GM23248 (cell line): Measurements from ENCODE around the gene RCAN1. TPM values are rescaled to one million over a fixed set of nuclear protein-coding genes. Genes with fewer than 3 reads are reported as not detected.

Experiments used
- DNase-seq: peaks from one replicate; pipeline ENCODE4 v3.0.0-alpha.2; 2015
- H2AFZ ChIP-seq: fragments of 200-600 bp; sonication (generic); 2 replicates; pipeline ENCODE4 v1.6.1; 2016; ENCODE audit warnings: antibody characterized with exemption
- H3F3A ChIP-seq: fragments of 200-600 bp; sonication (generic); 2 replicates; pipeline ENCODE4 v1.6.1; 2016; ENCODE audit warnings: mild to moderate bottlenecking, antibody characterized with exemption, mixed run types; ENCODE audit not compliant: insufficient read depth
- H3K27ac ChIP-seq: fragments of 200-600 bp; sonication (generic); 2 replicates; pipeline ENCODE4 v1.5.1; 2016; ENCODE audit warnings: mild to moderate bottlenecking
- H3K27me3 ChIP-seq: fragments of 200-600 bp; sonication (generic); replicated peaks from 2 replicates; pipeline ENCODE4 v1.6.1; 2016; ENCODE audit warnings: mild to moderate bottlenecking; ENCODE audit not compliant: insufficient read depth
- H3K36me3 ChIP-seq: fragments of 200-600 bp; sonication (generic); 2 replicates; pipeline ENCODE4 v1.6.1; 2016; ENCODE audit warnings: low read depth, mild to moderate bottlenecking
- H3K4me1 ChIP-seq: fragments of 200-600 bp; sonication (generic); 2 replicates; pipeline ENCODE4 v1.6.1; 2016; ENCODE audit warnings: mild to moderate bottlenecking; ENCODE audit not compliant: insufficient read depth
- H3K4me2 ChIP-seq: fragments of 200-600 bp; sonication (generic); one replicate; pipeline ENCODE4 v1.6.1; 2016; ENCODE audit warnings: mild to moderate bottlenecking; ENCODE audit not compliant: unreplicated experiment
- H3K4me3 ChIP-seq: fragments of 200-600 bp; sonication (generic); 2 replicates; pipeline ENCODE4 v1.5.1; 2016; ENCODE audit warnings: mild to moderate bottlenecking
- H3K79me2 ChIP-seq: fragments of 200-600 bp; sonication (generic); 2 replicates; pipeline ENCODE4 v1.6.1; 2016; ENCODE audit warnings: mild to moderate bottlenecking; ENCODE audit not compliant: insufficient read depth
- H3K9ac ChIP-seq: fragments of 200-600 bp; sonication (generic); 2 replicates; pipeline ENCODE4 v1.6.1; 2016; ENCODE audit warnings: mild to moderate bottlenecking
- H3K9me2 ChIP-seq: fragments of 200-600 bp; sonication (generic); 2 replicates; pipeline ENCODE4 v1.6.1; 2016; ENCODE audit warnings: mixed run types, mild to moderate bottlenecking, moderate library complexity; ENCODE audit not compliant: insufficient read depth
- H3K9me3 ChIP-seq: fragments of 200-600 bp; sonication (generic); one replicate; pipeline ENCODE4 v1.6.1; 2017; ENCODE audit warnings: low read depth
- H4K20me1 ChIP-seq: fragments of 200-600 bp; sonication (generic); 2 replicates; pipeline ENCODE4 v1.6.0; 2016; ENCODE audit not compliant: insufficient read depth
- EZH2 ChIP-seq: fragments of 200-600 bp; sonication (generic); IDR thresholded peaks from 2 replicates; pipeline ENCODE4 v1.6.1; 2018; ENCODE audit warnings: antibody characterized with exemption, mild to moderate bottlenecking; ENCODE audit not compliant: insufficient read depth, poor library complexity, severe bottlenecking
- EZH2phosphoT487 ChIP-seq: fragments of 200-600 bp; sonication (generic); IDR thresholded peaks from 2 replicates; pipeline ENCODE4 v1.6.1; 2018; ENCODE audit warnings: antibody characterized with exemption, moderate library complexity, mild to moderate bottlenecking, low read depth; ENCODE audit not compliant: insufficient read depth
- WGBS, 2 experiments: methylation state at CpG; one replicate each; pipeline ENCODE4 v1.1.6; 2015 to 2017; ENCODE audit warnings: low lambda C conversion rate in 2 of 2, low coverage in 1 of 2; ENCODE audit errors: missing lambda C conversion rate in 2 of 2; 5-methylcytosine and 5-hydroxymethylcytosine counted together
- in situ Hi-C: fragments of 300-500 bp; cut with MboI; formaldehyde crosslinking; loops from 2 replicates; pipeline ENCODE4 v1.15.0; 2020
- polyA plus RNA-seq: library from polyadenylated mRNA; unstranded; fragments of >200 nt; fragmentation: Nextera tagmentation; extraction: Ambion mirVana; gene quantifications from 2 replicates; pipeline ENCODE4 v1.2.1, GENCODE V29; 2016
- total RNA-seq: library from RNA; depleted of rRNA; stranded (reverse); fragments of >200 nt; shearing (Covaris generic); gene quantifications from 2 replicates; pipeline ENCODE4 v1.2.3, GENCODE V29; 2014

The RCAN1 gene
- total and polyA plus RNA-seq, 2 experiments from 2014 or later, result 65.9 to 76.3 TPM

DNA sequence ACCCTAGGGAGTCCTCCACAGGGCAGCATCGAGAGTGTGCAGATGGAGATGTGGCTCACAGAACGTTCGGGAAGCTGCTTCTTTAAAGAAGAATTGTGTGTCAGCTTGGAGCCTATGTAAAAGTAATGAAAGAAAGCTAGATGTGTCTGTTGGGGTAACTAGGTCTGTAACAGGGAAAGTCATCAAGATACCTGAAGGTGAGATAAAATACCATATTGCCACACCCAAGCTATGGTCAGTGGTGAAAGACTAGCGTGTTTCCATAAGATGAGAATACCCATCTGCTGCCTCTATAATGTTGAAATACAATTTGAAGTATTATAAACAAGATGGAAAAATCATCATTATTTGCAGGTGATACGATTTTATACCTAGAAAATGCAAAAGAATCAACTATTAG, 17.5 kb downstream of the RCAN1 start:
- Histone ChIP-seq H3K79me2 (no peaks in the 10 kb centered on the region), H3K9ac (no peak overlapping the region), H3K4me2 (no peak overlapping the region), H3K9me2 (no peaks in the 10 kb centered on the region), H3K27me3 (no peaks in the 10 kb centered on the region), H3K36me3 (no peaks in the 10 kb centered on the region), H4K20me1 (no peaks in the 10 kb centered on the region), H3K27ac (no peak overlapping the region), H3K4me1 (peaks cover 5% of the 10 kb centered on the region; the same call in 1 of the 2 replicates), H3K4me3 (no peak overlapping the region), H3F3A (peaks cover 12% of the 10 kb centered on the region; the same call in 1 of the 2 replicates), H2AFZ (no peak overlapping the region), H3K9me3 (no peaks in the 10 kb centered on the region)
- WGBS, 2 experiments, result 87 to 91% methylated on average over 5 of the region's 5 CpGs
- DNase-seq, result no peak
- in situ Hi-C loops, result no loop called here
- no peak for TF ChIP-seq EZH2

DNA sequence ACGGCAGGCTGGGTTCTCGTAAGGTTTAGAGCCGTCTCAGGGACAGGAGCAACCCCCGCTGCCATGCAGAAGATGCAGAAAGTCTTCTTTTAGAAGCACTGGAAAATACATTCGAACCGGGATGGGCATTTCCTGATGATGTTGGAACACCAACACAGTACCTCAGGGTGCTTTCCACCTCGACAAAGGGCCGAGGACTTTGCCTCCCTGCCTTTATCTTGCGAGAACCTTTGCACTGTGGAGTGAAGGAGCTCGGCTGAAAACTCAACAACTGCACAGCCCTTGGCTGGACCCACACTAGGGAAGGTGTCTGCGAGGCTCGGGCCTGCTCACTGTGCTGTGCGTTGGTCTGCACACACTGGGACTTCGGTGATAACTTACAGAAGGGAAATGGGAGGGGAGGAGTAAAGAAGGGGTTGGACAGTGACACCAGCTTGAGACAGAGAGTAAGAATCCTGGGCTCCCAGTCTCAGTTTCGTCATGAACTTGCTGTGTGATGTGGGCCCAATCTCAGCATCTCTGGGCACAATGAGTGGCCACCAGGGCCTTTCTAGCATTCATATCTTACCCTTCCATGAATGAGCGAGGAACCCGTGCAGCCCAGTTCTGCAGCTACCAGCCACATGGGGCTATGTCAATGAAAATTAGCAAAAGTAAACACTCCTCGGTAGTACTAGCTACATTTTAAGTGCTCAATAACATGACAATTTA, 18.2 kb downstream of the RCAN1 start:
- H3K79me2 ChIP-seq, result no peaks in the 10 kb centered on the region
- 96% methylated on average over 18 of the region's 18 CpGs for WGBS, 2 experiments
- H3K4me2 ChIP-seq, result no peak overlapping the region

DNA sequence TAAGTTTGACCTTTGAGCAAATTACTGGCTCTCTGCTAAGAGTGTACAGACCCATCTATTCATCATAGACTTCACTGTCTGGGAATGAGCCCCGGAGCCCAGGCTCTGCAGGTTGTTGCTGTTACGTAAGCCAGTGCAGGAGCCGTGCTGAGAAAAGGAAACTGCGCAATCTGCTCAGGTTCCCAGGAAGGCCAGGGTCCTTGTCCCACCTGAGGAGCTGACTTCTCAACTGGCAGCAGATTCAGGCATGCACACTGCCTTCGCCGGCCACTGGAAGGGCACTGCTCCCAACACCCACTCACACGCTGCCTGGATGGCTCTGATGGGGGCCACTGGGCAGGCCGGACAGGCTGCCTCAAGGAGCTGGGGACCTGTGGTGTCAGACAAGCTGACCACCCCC, 19.5 kb downstream of the RCAN1 start:
- no peak overlapping the region for H3K4me3 ChIP-seq
- no peaks in the 10 kb centered on the region for H3K27me3 ChIP-seq
- H3K27ac ChIP-seq, result no peak overlapping the region
- WGBS, 2 experiments, result 75 to 77% methylated on average over 8 of the region's 8 CpGs
- H3K9ac ChIP-seq, result no peak overlapping the region
- no peak overlapping the region for H3K4me2 ChIP-seq
- H3K9me2 ChIP-seq, result no peaks in the 10 kb centered on the region
- in situ Hi-C loops, result no loop called here
- H3F3A ChIP-seq, result peaks cover 12% of the 10 kb centered on the region; the same call in 1 of the 2 replicates
- H3K4me1 ChIP-seq, result peaks cover 9% of the 10 kb centered on the region
- H3K36me3 ChIP-seq, result no peaks in the 10 kb centered on the region
- H2AFZ ChIP-seq, result no peak overlapping the region
- H3K79me2 ChIP-seq, result no peaks in the 10 kb centered on the region
- DNase-seq, result no peak
- no peaks in the 10 kb centered on the region for H4K20me1 ChIP-seq
- no peaks in the 10 kb centered on the region for H3K9me3 ChIP-seq
- TF ChIP-seq EZH2, result no peak
- TF ChIP-seq EZH2phosphoT487, result no peak

More for the DNA sequence above, 18.2 kb downstream of the RCAN1 start:
- Histone ChIP-seq H3K27me3 (no peaks in the 10 kb centered on the region), H3K4me1 (peaks cover 9% of the 10 kb centered on the region), H3K9me3 (no peaks in the 10 kb centered on the region), H3K27ac (no peak overlapping the region), H3K36me3 (no peaks in the 10 kb centered on the region), H3K9me2 (no peaks in the 10 kb centered on the region), H3F3A (peaks cover 12% of the 10 kb centered on the region; the same call in 1 of the 2 replicates), H2AFZ (no peak overlapping the region), H3K9ac (no peak overlapping the region), H3K4me3 (no peak overlapping the region), H4K20me1 (no peaks in the 10 kb centered on the region)
- TF ChIP-seq EZH2 (no peak), EZH2phosphoT487 (no peak)
- in situ Hi-C loops, result no loop called here
- DNase-seq, result no peak

DNA sequence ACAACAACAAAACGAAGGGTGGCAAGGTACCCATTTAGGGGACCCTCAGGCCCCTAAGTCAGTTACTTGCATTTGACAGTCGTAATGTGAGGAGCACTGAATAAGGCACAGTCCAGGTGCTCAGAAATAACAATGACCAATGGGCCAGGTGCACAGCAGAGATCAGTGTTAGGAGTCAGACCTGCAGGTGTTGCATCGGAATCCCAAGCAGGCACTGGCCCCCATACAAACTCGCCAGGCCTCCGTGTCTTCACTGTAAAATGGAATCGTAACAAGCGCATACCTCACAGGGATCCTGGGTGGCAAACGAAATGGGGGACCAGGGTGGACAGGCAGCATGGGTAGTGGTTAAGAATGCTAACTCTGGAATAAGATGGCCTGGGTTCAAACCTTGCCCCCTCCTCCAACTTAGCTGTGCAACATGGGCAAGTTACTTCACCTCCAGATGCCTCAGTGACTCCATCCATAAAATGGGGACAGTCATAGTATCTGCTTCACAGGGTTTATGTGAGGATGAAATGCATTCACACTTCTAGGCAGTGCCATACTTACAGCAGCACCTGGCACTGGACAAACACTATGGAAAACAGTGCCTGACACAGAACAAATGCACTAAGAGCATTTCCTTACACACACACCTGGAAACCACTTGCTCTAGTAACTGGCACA, 20.2 kb downstream of the RCAN1 start:
- Histone ChIP-seq H3K9me3 (no peaks in the 10 kb centered on the region), H3K9me2 (no peaks in the 10 kb centered on the region), H3K4me2 (no peak overlapping the region), H3K27me3 (no peaks in the 10 kb centered on the region), H3K79me2 (no peaks in the 10 kb centered on the region), H3K27ac (no peak overlapping the region), H3K36me3 (no peaks in the 10 kb centered on the region), H3K4me1 (peaks cover 9% of the 10 kb centered on the region), H4K20me1 (no peaks in the 10 kb centered on the region), H2AFZ (no peak overlapping the region), H3F3A (peaks cover 12% of the 10 kb centered on the region; the same call in 1 of the 2 replicates), H3K4me3 (no peak overlapping the region), H3K9ac (no peak overlapping the region)
- 85 to 86% methylated on average over 8 of the region's 8 CpGs for WGBS, 2 experiments
- no peak for DNase-seq
- in situ Hi-C loops, result no loop called here
- TF ChIP-seq EZH2, result no peak
- no peak for TF ChIP-seq EZH2phosphoT487
